ENCODE data around the gene ZNF385D.

DNA sequence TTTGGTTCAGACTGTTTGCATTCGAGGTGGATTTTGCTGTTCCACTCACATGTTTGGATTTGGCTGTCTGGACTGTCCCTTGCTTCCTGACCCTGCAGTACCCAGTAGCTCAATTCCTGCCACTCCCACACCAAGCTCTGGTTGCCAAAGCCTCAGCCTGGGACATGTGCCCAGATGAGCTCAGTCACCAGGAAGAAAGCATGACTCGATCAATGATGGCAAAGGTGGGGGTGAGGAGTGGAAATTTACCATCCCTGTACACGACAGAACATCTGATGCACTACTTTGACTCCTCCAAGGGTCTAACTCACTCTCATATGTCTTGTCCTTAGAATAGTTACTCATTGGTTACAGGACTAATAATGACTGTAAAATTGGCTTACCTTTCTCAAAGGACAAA lies 45.2 kb downstream of the ZNF385D start:
- TF ChIP-seq EZH2 (IDR thresholded peaks at IDR 0.05; ENCODE audit: low read depth, unreplicated experiment) (no peak), ZNF331 (CRISPR knock-in tag; IDR thresholded peaks at IDR 0.05; ENCODE audit: low read depth) (no peak), POLR2AphosphoS5 (IDR thresholded peaks at IDR 0.05; ENCODE audit: low read depth) (no peak), EZH2phosphoT487 (IDR thresholded peaks at IDR 0.05; ENCODE audit: unreplicated experiment) (no peak), CREB1 (CRISPR knock-in tag; IDR thresholded peaks at IDR 0.05; ENCODE audit: low read depth) (no peak)
- TF ChIP-seq, protein P1, sequence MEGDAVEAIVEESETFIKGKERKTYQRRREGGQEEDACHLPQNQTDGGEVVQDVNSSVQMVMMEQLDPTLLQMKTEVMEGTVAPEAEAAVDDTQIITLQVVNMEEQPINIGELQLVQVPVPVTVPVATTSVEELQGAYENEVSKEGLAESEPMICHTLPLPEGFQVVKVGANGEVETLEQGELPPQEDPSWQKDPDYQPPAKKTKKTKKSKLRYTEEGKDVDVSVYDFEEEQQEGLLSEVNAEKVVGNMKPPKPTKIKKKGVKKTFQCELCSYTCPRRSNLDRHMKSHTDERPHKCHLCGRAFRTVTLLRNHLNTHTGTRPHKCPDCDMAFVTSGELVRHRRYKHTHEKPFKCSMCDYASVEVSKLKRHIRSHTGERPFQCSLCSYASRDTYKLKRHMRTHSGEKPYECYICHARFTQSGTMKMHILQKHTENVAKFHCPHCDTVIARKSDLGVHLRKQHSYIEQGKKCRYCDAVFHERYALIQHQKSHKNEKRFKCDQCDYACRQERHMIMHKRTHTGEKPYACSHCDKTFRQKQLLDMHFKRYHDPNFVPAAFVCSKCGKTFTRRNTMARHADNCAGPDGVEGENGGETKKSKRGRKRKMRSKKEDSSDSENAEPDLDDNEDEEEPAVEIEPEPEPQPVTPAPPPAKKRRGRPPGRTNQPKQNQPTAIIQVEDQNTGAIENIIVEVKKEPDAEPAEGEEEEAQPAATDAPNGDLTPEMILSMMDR (conservative IDR thresholded peaks at IDR 0.05; ENCODE audit: low read depth in 2 of 2), result no peak

All from GM23338 (cell line).